Neural cell (in vitro differentiated cells): Measurements from ENCODE around the gene MAGEA4. TPM values are rescaled to one million over a fixed set of nuclear protein-coding genes. Genes with fewer than 3 reads are reported as not detected.

Experiments
- H2AFZ ChIP-seq: fragments of 200-600, 300-800 bp; sonication (generic), shearing (Covaris generic); 2 replicates; pipeline ENCODE4 v1.6.0; 2014; ENCODE audit warnings: low read depth, mild to moderate bottlenecking, antibody characterized with exemption, low read length, moderate library complexity
- H3F3A ChIP-seq: fragments of 200-600 bp; shearing (Covaris generic); 2 replicates; pipeline ENCODE4 v1.6.1; 2016; ENCODE audit warnings: mild to moderate bottlenecking, moderate library complexity, mixed read lengths, antibody characterized with exemption, low read length; ENCODE audit not compliant: insufficient read depth, poor library complexity, severe bottlenecking
- H3K27ac ChIP-seq: fragments of 200-600, 300-800 bp; sonication (generic), shearing (Covaris generic); 2 replicates; pipeline ENCODE4 v1.5.1; 2014; ENCODE audit warnings: mild to moderate bottlenecking, low read length, moderate library complexity
- H3K27me3 ChIP-seq: fragments of 300-800, 200-600 bp; sonication (generic), shearing (Covaris generic); 2 replicates; pipeline ENCODE4 v1.6.0; 2014; ENCODE audit warnings: mild to moderate bottlenecking, low read depth, low read length, moderate library complexity; ENCODE audit not compliant: insufficient read depth
- H3K36me3 ChIP-seq: fragments of 300-800, 200-600 bp; sonication (generic), shearing (Covaris generic); 2 replicates; pipeline ENCODE4 v1.5.1; 2014; ENCODE audit warnings: mild to moderate bottlenecking, antibody characterized with exemption, low read length, moderate library complexity; ENCODE audit not compliant: insufficient read depth
- H3K4me2 ChIP-seq: fragments of 300-800, 200-600 bp; sonication (generic), shearing (Covaris generic); 2 replicates; pipeline ENCODE4 v1.6.0; 2014; ENCODE audit warnings: mild to moderate bottlenecking, low read length
- H3K4me3 ChIP-seq: fragments of 300-800, 200-600 bp; sonication (generic), shearing (Covaris generic); 2 replicates; pipeline ENCODE4 v1.5.1; 2014; ENCODE audit warnings: mild to moderate bottlenecking, low read length, moderate library complexity
- H3K79me2 ChIP-seq: fragments of 200-600 bp; shearing (Covaris generic); replicated peaks from 2 replicates; pipeline ENCODE4 v1.6.0; 2014; ENCODE audit warnings: mild to moderate bottlenecking, low read length, moderate library complexity; ENCODE audit not compliant: insufficient read depth
- H3K9ac ChIP-seq: fragments of 300-800, 200-600 bp; sonication (generic), shearing (Covaris generic); 2 replicates; pipeline ENCODE4 v1.6.1; 2016; ENCODE audit warnings: mild to moderate bottlenecking, low read length, mixed read lengths
- H3K9me2 ChIP-seq: fragments of 200-600 bp; shearing (Covaris generic); 2 replicates; pipeline ENCODE4 v1.6.1; 2016; ENCODE audit warnings: mild to moderate bottlenecking, low read length, mixed read lengths; ENCODE audit not compliant: insufficient read depth
- H3K9me3 ChIP-seq: fragments of 200-600, 300-800 bp; sonication (generic), shearing (Covaris generic); 2 replicates; pipeline ENCODE4 v1.6.1; 2016; ENCODE audit warnings: mild to moderate bottlenecking, mixed run types, low read length, moderate library complexity, mixed read lengths
- H4K20me1 ChIP-seq: fragments of 200-600 bp; shearing (Covaris generic); 2 replicates; pipeline ENCODE4 v1.6.1; 2016; ENCODE audit warnings: mild to moderate bottlenecking, mixed run types; ENCODE audit not compliant: insufficient read depth
- CTCF ChIP-seq: fragments of 450-650 bp; IDR thresholded peaks from 2 replicates; pipeline ENCODE4 v1.5.1; 2014; ENCODE audit warnings: antibody characterized with exemption, mild to moderate bottlenecking, moderate library complexity; ENCODE audit not compliant: poor library complexity, severe bottlenecking
- EP300 ChIP-seq: fragments of 450-650 bp; conservative IDR thresholded peaks from 2 replicates; pipeline ENCODE4 v1.6.1; 2014; ENCODE audit warnings: antibody characterized with exemption, mild to moderate bottlenecking, moderate library complexity; ENCODE audit not compliant: poor library complexity, severe bottlenecking
- EZH2 ChIP-seq: fragments of 200-600, 300-800 bp; shearing (Covaris generic), sonication (generic); IDR thresholded peaks from 2 replicates; pipeline ENCODE4 v1.6.1; 2014; ENCODE audit warnings: antibody characterized with exemption, low read length, borderline replicate concordance, mild to moderate bottlenecking; ENCODE audit not compliant: insufficient read depth, poor library complexity, severe bottlenecking
- MXI1 ChIP-seq: fragments of 450-650 bp; conservative IDR thresholded peaks from 2 replicates; pipeline ENCODE4 v1.6.1; 2014; ENCODE audit warnings: antibody characterized with exemption, mild to moderate bottlenecking; ENCODE audit not compliant: poor library complexity, severe bottlenecking
- POLR2AphosphoS5 ChIP-seq: IDR thresholded peaks from 2 replicates; pipeline ENCODE4 v1.6.1; 2012
- RAD21 ChIP-seq: fragments of 450-650 bp; conservative IDR thresholded peaks from 2 replicates; pipeline ENCODE4 v1.6.1; 2014; ENCODE audit warnings: antibody characterized with exemption, mild to moderate bottlenecking, moderate library complexity
- REST ChIP-seq: IDR thresholded peaks from 2 replicates; pipeline ENCODE4 v1.6.1; 2012; ENCODE audit warnings: borderline replicate concordance
- SMC3 ChIP-seq: fragments of 450-650 bp; conservative IDR thresholded peaks from 2 replicates; pipeline ENCODE4 v1.6.1; 2014; ENCODE audit warnings: antibody characterized with exemption, mild to moderate bottlenecking, moderate library complexity; ENCODE audit not compliant: poor library complexity
- TAF1 ChIP-seq: IDR thresholded peaks from 2 replicates; pipeline ENCODE4 v1.6.1; 2012; ENCODE audit warnings: low read depth
- polyA minus RNA-seq: library from RNA; depleted of rRNA, polyadenylated mRNA; stranded (reverse); fragments of >200 nt; gene quantifications from 2 replicates; pipeline ENCODE4 v1.2.3, GENCODE V29; 2014
- polyA plus RNA-seq: library from polyadenylated mRNA; depleted of rRNA; stranded (reverse); fragments of >200 nt; gene quantifications from 2 replicates; pipeline ENCODE4 v1.2.3, GENCODE V29; 2014

The MAGEA4 gene
- polyA plus RNA-seq (not detected in 2 replicates), polyA minus RNA-seq (not detected in 2 replicates)

- Histone ChIP-seq H4K20me1 (no peaks in the 10 kb centered on the region), H3K9me2 (no peaks in the 10 kb centered on the region), H3K4me3 (no peak within 1 kb of the TSS), H2AFZ (no peak within 1 kb of the TSS), H3K27me3 (no peaks in the 10 kb centered on the region), H3K27ac (no peak within 1 kb of the TSS), H3K9me3 (no peaks in the 10 kb centered on the region), H3K4me2 (no peak within 1 kb of the TSS), H3F3A (no peaks in the 10 kb centered on the region), H3K36me3 (no peaks in the 10 kb centered on the region), H3K9ac (no peak within 1 kb of the TSS), H3K79me2 (no peaks in the 10 kb centered on the region)
- TF ChIP-seq EZH2 (no peak), RAD21 (no peak)
Observed at GRCh38 chrX:151912780-151913179, at the start of gene MAGEA4. Gene MAGEA4 (plus strand): TSS chrX:151912889. CDS start chrX:151923665, 10,776 bp downstream.

- Histone ChIP-seq H3F3A (no peaks in the 10 kb centered on the region), H3K9me3 (no peaks in the 10 kb centered on the region), H3K9ac (no peak overlapping the region), H3K79me2 (no peaks in the 10 kb centered on the region), H3K4me2 (no peak overlapping the region), H3K27me3 (no peaks in the 10 kb centered on the region), H3K4me3 (no peak overlapping the region), H3K9me2 (no peaks in the 10 kb centered on the region), H3K27ac (no peak overlapping the region), H4K20me1 (no peaks in the 10 kb centered on the region), H2AFZ (no peak overlapping the region), H3K36me3 (no peaks in the 10 kb centered on the region)
- TF ChIP-seq MXI1 (no peak), POLR2AphosphoS5 (no peak), REST (no peak), EZH2 (no peak), TAF1 (no peak), SMC3 (no peak), RAD21 (no peak), CTCF (no peak), EP300 (no peak)
Observed at GRCh38 chrX:151870602-151871001, 42.1 kb upstream of the MAGEA4 start.

- H3K9ac ChIP-seq, result no peak overlapping the region
- no peak overlapping the region for H3K4me2 ChIP-seq
- TF ChIP-seq EZH2 (no peak), RAD21 (no peak), SMC3 (no peak), POLR2AphosphoS5 (no peak), CTCF (no peak), MXI1 (no peak), REST (no peak), TAF1 (no peak), EP300 (no peak)
- no peaks in the 10 kb centered on the region for H3F3A ChIP-seq
- no peak overlapping the region for H2AFZ ChIP-seq
- no peaks in the 10 kb centered on the region for H3K27me3 ChIP-seq
- H3K9me3 ChIP-seq, result no peaks in the 10 kb centered on the region
- H3K4me3 ChIP-seq, result no peak overlapping the region
- H3K79me2 ChIP-seq, result no peaks in the 10 kb centered on the region
- H4K20me1 ChIP-seq, result no peaks in the 10 kb centered on the region
- no peaks in the 10 kb centered on the region for H3K9me2 ChIP-seq
- no peaks in the 10 kb centered on the region for H3K36me3 ChIP-seq
- H3K27ac ChIP-seq, result no peak overlapping the region
Observed at GRCh38 chrX:151871244-151871643, 41.4 kb upstream of the MAGEA4 start.
